Loucy (cell line): ENCODE data around the gene NGEF.

Experiments
- H2AFZ ChIP-seq: fragments of 200-600 bp; sonication (generic); 2 replicates; pipeline ENCODE4 v1.6.0; 2016; ENCODE audit warnings: antibody characterized with exemption, mild to moderate bottlenecking, low read length, moderate library complexity
- H3F3A ChIP-seq: fragments of 200-600 bp; 2 replicates; pipeline ENCODE4 v1.6.0; 2016; ENCODE audit warnings: antibody characterized with exemption, low read depth, mild to moderate bottlenecking
- H3K27me3 ChIP-seq: fragments of 200-600 bp; sonication (generic); 2 replicates; pipeline ENCODE4 v1.6.1; 2014; ENCODE audit warnings: low read length, mild to moderate bottlenecking; ENCODE audit not compliant: insufficient read depth, poor library complexity, severe bottlenecking
- H3K36me3 ChIP-seq: fragments of 200-600 bp; sonication (generic); 2 replicates; pipeline ENCODE4 v1.6.1; 2016; ENCODE audit warnings: low read length; ENCODE audit not compliant: insufficient read depth
- H3K4me1 ChIP-seq: fragments of 200-600 bp; sonication (generic); 2 replicates; pipeline ENCODE4 v1.5.1; 2014; ENCODE audit warnings: low read length, mild to moderate bottlenecking; ENCODE audit not compliant: insufficient read depth, poor library complexity, severe bottlenecking
- H3K4me2 ChIP-seq: fragments of 200-600 bp; sonication (generic); 2 replicates; pipeline ENCODE4 v1.6.0; 2014; ENCODE audit warnings: antibody characterized with exemption, low read length, low read depth, mild to moderate bottlenecking; ENCODE audit not compliant: poor library complexity, severe bottlenecking
- H3K4me3 ChIP-seq: fragments of 200-600 bp; sonication (generic); 2 replicates; pipeline ENCODE4 v1.5.1; 2014; ENCODE audit warnings: low read length, mild to moderate bottlenecking, mixed read lengths; ENCODE audit not compliant: poor library complexity, severe bottlenecking
- H3K79me2 ChIP-seq: fragments of 200-600 bp; sonication (generic); 2 replicates; pipeline ENCODE4 v1.6.1; 2014; ENCODE audit warnings: low read length; ENCODE audit not compliant: insufficient read depth
- H3K9ac ChIP-seq: fragments of 200-600 bp; sonication (generic); 2 replicates; pipeline ENCODE4 v1.6.0; 2014; ENCODE audit warnings: mild to moderate bottlenecking, low read depth, low read length, moderate library complexity; ENCODE audit not compliant: poor library complexity, severe bottlenecking
- H3K9me2 ChIP-seq: fragments of 200-600 bp; sonication (generic); replicated peaks from 2 replicates; pipeline ENCODE4 v1.6.1; 2016; ENCODE audit warnings: low read depth, low read length, mixed read lengths
- H3K9me3 ChIP-seq: fragments of 200-600 bp; sonication (generic); 2 replicates; pipeline ENCODE4 v1.6.1; 2014; ENCODE audit warnings: mild to moderate bottlenecking, antibody characterized with exemption, low read length, low read depth; ENCODE audit not compliant: insufficient read depth
- H4K20me1 ChIP-seq: fragments of 200-600 bp; sonication (generic); 2 replicates; pipeline ENCODE4 v1.6.0; 2014; ENCODE audit warnings: antibody characterized with exemption, low read length, mild to moderate bottlenecking; ENCODE audit not compliant: insufficient read depth, poor library complexity, severe bottlenecking
- CTCF ChIP-seq: fragments of 200-600 bp; sonication (generic); conservative IDR thresholded peaks from 2 replicates; pipeline ENCODE4 v1.5.1; 2014; ENCODE audit warnings: mild to moderate bottlenecking, antibody characterized with exemption, low read length
- EZH2phosphoT487 ChIP-seq: fragments of 200-600 bp; IDR thresholded peaks from 2 replicates; pipeline ENCODE4 v1.6.1; 2018; ENCODE audit warnings: antibody characterized with exemption, mild to moderate bottlenecking, moderate library complexity, borderline replicate concordance

Gene NGEF

GRCh38 chr2:232974396-232974795 lies 38.7 kb downstream of the NGEF start:
- Histone ChIP-seq H3K9me2 (no peaks in the 10 kb centered on the region), H3K9ac (no peak overlapping the region), H3K79me2 (no peaks in the 10 kb centered on the region), H3K36me3 (no peaks in the 10 kb centered on the region), H3K27me3 (no peaks in the 10 kb centered on the region), H3K4me3 (no peak overlapping the region), H3K4me2 (no peak overlapping the region), H3F3A (no peaks in the 10 kb centered on the region), H2AFZ (no peak overlapping the region), H4K20me1 (no peaks in the 10 kb centered on the region), H3K9me3 (no peaks in the 10 kb centered on the region), H3K4me1 (no peaks in the 10 kb centered on the region)
- TF ChIP-seq EZH2phosphoT487: no peak
- TF ChIP-seq CTCF: no peak

- Histone ChIP-seq H2AFZ (no peak overlapping the region), H3K4me2 (no peak overlapping the region), H3K36me3 (no peaks in the 10 kb centered on the region), H3K4me3 (no peak overlapping the region), H3K4me1 (no peaks in the 10 kb centered on the region), H3K79me2 (no peaks in the 10 kb centered on the region), H3K9me3 (no peaks in the 10 kb centered on the region), H3K9me2 (no peaks in the 10 kb centered on the region), H3K27me3 (no peaks in the 10 kb centered on the region), H3K9ac (no peak overlapping the region), H4K20me1 (no peaks in the 10 kb centered on the region), H3F3A (no peaks in the 10 kb centered on the region)
- TF ChIP-seq EZH2phosphoT487 (no peak), CTCF (no peak)
These were observed 39.3 kb downstream of the NGEF start for GRCh38 chr2:232973796-232974195.

- H3K27me3 ChIP-seq: no peaks in the 10 kb centered on the region
- no peaks in the 10 kb centered on the region for H3F3A ChIP-seq
- H3K36me3 ChIP-seq: no peaks in the 10 kb centered on the region
- H3K4me3 ChIP-seq: no peak overlapping the region
- no peaks in the 10 kb centered on the region for H3K4me1 ChIP-seq
- no peaks in the 10 kb centered on the region for H3K9me3 ChIP-seq
- no peak for TF ChIP-seq CTCF
- no peak for TF ChIP-seq EZH2phosphoT487
- H3K9me2 ChIP-seq: no peaks in the 10 kb centered on the region
- H2AFZ ChIP-seq: no peak overlapping the region
- no peaks in the 10 kb centered on the region for H3K79me2 ChIP-seq
- H3K9ac ChIP-seq: no peak overlapping the region
- H4K20me1 ChIP-seq: no peaks in the 10 kb centered on the region
- no peak overlapping the region for H3K4me2 ChIP-seq
These were observed 39.9 kb downstream of the NGEF start for GRCh38 chr2:232973011-232973735.
